Stimulated activated CD8-positive, alpha-beta memory T cell treated with anti-CD3 and anti-CD28 coated beads, Interleukin-4, amount 100 ng/mL, for 48 hours (primary cell): ENCODE results near the gene MYRF.

ENCODE experiments used
- DNase-seq: peaks from one replicate; pipeline ENCODE4 v3.0.0-alpha.2; 2020

Gene MYRF

DNA sequence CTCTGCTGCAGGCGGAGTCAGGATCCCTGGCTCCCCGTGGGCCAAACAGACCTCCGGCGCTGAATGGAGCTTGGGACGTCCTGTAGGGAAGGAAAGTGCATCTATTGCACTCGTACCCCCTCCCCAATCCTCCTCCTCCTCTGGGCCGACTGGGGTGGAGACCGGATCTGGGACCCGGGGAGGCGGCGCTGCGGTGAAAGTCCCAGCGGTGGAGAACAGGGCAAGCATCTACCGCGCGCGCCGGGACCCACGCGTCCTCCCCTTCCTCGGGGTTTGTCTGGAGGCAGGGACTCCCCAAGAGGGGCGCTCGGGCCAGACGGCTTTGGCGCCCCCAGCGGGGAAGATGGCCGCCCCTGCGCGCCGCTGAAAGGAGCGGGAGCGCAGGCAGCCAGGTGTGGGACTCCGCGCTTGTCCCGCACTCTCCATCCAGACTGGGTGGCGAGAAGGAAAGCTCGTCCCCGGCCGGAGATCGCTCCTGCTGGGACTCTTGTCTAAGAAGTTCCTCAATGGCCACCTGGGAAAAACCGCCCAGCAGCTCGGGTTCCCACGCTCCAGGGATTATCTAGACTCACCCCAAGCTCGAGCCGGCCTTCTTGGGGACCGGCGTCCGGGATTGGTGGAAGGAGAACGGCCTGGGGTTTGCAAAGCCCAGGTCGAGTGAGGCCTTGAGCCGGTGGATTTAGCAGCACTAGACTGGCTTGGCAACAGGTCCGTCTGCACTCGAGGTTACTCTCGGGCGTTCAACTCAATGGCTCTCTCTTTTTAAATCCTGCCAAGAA, 76.4 kb downstream of the MYRF start:
- DNase-seq: peak; percentile 66

DNA sequence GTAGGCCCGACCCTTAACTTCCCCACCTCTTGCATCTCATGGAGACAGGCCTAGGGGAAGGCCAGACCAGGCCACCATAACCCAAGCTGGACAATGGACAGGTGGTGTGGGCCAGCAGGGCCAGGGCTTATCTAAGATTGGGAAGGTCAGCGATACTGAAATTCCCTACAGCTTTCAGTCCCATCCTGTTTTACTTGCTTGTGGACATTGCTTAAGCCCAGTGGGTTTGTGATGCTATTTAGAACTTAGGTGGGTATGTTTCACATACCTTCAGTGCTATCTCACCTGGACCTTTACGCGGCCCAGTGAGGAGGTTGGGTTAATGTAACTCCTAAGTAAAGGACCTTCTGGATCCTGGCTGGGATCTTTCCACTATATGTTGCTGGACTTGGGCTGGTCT, 77.4 kb downstream of the MYRF start:
- no peak for DNase-seq

DNA sequence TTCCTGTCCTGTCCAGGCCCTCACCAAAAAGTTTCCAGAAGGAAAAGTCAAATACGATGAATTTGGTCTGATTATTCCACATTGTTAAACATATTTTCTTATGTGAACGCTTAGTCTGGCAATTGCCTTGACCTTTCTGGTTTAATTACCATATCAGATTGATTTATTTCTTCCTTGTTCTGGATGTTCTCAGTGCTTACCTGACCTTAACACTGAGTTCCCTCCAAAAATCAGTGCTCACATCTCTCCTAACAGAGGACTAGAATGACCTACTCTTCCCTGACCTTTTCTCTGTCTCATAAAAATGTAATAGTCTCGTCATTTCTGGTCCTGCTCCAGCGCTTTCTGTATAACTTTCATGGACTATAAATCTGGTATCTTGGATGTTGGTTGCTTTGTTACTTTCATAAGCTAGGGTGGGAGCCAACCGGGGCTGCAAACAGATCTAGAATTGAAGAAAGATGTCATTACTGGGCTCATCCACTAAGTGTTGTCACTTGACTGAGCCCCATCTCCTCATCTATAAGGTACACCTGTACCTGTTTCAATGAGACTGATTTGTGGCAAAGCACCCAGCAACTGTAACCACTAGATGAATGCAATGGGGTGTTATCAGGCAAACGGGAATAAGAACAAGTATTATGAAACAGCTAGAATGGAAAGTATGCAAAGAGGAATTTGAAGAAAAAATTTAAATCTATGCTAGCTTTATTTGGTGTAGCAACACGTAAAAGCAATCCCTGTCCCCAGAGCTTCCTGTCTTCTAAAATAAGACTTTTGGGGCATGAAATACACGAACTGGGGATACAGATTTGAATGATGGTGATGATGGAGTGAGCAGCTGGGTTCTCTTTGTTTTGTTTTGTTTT, 78.0 kb downstream of the MYRF start:
- no peak for DNase-seq

DNA sequence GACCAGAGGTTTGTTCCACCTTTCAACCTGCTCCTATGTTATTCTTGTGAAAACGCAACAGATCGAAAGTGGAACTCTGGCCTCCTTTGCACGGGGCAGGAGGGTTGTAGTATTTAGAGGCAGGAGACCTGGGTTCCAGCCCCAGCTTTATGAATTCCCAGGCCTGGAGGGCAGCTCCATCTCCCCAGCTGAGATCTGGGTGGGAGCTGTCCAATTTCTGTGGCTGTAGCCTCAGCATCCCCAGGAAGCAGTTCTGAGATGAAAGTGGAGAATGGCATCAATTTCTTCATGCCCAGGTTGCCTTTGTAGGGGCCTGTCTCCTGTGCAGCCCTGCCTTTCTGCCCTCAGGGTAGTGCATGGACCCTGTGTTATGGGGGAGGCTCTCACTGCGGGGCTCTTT, 79.8 kb downstream of the MYRF start:
- no peak for DNase-seq

DNA sequence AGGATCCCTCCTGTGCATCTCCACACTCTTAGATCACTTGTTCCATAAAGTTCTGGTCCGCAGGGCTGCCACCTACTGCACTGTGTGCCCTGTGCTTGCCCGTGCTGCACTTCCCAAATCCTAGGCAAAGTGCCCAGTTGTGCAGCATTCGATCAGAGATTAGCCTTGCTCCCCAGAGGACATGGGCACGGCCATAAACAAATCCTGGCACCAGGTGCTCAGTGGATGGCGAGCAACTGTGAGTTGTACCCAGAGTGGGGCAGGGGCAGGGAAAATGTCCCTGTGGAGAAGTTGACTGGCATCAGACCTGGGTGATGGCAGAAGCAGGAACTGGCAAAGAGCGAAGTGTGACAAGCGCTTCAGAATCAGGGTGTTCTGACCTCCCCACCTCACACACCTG, 80.3 kb downstream of the MYRF start:
- no peak for DNase-seq

DNA sequence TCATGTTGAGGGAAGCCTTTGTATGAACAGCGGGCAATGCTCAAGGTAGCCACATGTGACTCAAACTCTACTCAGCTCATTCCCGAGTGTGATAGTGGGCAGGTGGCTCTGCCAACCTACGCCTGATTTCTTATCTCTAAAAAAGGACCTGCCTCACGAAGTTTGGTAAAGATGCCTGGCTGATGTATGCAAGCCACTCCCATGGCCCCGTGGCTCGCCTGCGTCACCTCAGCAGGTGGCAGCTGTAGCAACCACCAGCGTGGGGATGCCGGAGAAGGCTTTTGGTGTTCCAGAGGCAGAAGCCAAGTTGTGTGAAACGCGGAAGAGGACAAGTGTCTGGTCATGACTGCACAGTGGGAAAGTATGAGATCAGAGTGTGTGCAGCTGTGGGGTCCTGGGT, 81.0 kb downstream of the MYRF start:
- DNase-seq: no peak

DNA sequence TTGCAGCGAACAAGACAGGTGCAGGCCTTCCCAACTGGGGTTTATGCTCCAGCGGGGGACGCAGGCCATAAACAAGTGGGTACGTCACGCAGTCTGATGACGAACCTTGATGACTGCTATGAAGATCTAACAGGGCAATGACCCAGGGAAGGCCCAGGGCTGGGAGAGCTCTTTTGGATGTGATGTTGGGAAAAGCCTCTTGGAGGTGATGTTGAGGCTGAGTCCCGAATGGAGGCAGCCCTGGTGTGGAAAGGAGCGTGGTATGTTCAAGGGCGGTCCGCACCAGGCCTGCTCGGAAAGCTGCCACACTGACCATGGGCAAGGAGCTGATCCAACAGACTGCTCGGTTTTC, 81.5 kb downstream of the MYRF start:
- no peak for DNase-seq

DNA sequence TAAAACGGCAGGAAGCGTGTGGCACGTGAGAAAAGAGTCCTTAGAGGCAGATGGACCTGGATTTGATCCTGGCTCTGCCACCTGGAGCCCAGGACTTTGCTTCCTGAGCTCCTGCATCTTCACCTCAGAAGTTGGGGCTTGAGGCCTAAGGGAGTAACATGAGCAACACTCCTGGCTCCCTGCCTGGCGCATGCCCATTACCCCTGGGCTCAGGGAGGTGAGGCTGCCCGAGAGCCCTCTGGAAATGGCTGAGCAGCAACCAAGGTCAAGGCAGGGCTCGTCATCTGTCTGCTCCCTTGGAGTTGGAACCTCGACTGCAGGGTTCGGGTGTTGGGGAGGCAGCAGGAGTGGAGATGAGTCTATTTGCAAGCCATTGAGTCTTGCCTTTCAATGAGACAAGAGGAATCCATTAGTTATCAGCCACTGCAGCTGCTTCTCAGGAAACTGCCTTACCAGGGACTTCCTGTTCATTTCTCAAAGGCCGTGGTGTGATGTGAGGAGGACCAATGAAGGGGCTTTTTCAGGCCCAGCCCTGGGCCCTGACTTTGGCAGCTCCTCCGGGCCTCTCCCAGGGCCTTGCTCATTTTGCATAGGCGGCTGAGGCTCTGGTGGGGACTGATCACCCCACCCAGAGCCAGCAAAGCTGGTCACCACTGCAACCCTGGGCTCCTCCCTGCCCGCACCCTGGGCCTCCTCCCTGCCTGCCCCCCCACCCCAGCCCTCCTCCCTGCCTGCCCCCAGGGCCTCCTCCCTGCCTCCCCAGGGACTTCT, 82.0 kb downstream of the MYRF start:
- peak; percentile 64 for DNase-seq

DNA sequence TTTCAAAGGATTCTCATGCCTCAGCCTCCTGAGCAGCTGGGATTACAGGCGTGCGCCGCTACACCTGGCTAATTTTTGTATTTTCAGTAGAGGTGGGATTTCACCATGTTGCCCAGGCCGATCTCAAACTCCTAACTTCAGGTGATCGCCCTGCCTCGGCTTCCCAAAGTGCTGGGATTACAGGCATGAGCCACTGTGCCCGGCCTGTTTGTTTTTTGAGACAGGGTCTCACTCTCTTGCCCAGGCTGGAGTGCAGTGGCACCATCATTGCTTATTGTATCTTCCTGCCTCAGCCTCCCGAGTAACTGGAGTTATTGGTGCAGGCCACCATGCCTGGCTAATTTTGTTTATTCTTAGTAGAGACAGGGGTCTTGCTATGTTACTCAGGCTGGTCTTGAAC, 83.8 kb downstream of the MYRF start:
- DNase-seq: no peak

DNA sequence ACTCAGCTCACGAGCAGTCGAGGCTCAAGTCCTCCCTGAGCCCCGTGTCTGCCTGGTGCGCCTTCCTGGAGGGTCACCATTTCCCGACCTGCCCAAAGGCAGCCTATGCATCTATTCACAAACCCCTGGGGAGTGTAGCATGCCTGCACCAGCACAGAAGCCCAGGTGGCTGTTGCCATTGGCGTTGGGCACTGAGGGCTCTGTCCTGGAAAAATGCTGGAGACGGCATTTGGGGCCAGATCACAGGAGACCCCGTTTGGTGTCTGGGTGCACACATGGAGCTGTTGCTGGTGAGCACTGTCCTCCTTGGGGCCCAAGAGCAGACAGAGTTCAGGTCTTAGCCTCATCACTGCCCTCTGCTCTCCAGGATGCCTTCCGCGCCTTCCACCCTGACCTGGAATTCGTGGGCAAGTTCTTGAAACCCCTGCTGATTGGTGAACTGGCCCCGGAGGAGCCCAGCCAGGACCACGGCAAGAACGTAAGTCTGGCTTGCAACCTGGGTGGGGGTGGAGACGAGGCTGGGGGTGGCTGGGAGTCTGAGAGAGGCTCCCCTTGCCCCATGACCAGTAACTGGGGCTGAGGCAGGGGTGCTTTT, 85.1 kb downstream of the MYRF start:
- no peak for DNase-seq
